ENCODE measurements around the gene EXOC2. TPM values are rescaled to one million over a fixed set of nuclear protein-coding genes. Genes with fewer than 3 reads are reported as not detected.

EXOC2 gene
- total and polyA plus RNA-seq, 2 donors (not counting 3 experiments of a cell fraction or from before 2014, with no cell fraction given): 18.2 to 30.8 TPM

DNA sequence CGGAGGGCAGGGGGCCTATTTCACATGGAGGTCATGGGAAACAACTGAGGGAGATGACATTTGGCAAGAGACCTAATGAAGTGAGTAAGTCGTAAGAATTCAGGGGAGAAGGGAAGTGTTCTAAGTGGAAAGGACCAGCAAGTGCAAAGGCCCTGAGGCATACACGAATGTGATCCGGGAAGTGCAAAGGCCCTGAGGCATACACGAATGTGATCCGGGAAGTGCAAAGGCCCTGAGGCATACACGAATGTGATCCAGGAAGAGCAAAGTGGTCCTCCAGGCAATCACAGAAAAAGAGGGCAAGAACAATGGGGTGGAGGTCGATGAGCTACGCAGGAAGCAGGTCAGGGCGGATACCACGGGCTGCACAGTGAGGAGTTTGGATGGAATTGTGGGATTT is 24.2 kb upstream of the EXOC2 start:
- no peaks in the 10 kb centered on the region for H3K79me2 ChIP-seq (ENCODE audit: control insufficient read depth, insufficient read depth, low read length)
- H3K27me3 ChIP-seq (ENCODE audit: control insufficient read depth in 2 of 2, insufficient read depth in 2 of 2, low read length in 2 of 2): no peaks in the 10 kb centered on the region
- dilution Hi-C loops (cut with MboI; ENCODE audit: extremely low pct_ligation_motif_present, low sequenced_read_pairs): no loop called here
- no peak for FAIRE-seq
- intact Hi-C loops (cut with micrococcal nuclease): no loop called here
- no peak overlapping the region for H3K4me3 ChIP-seq (replicated peaks in 1 of 3; ENCODE audit: insufficient read depth in 1 of 3, low read depth in 1 of 3, low read length in 3 of 3)
- BruUV-seq (replicated peaks): no TSS peak
- no peaks in the 10 kb centered on the region for H3K9me1 ChIP-seq (replicated peaks; ENCODE audit: control insufficient read depth, extremely low read depth, insufficient read depth, low read length)
- ChIA-PET CTCF (no interaction called here), POLR2A (no interaction called here)
- no peaks in the 10 kb centered on the region for H3K36me3 ChIP-seq (ENCODE audit: control insufficient read depth in 2 of 2, extremely low read depth in 1 of 2, insufficient read depth in 2 of 2, low read length in 2 of 2)
- no peak overlapping the region for H3K9ac ChIP-seq (replicated peaks; ENCODE audit: extremely low read depth, insufficient read depth, low read length)
- H2AFZ ChIP-seq (ENCODE audit: low read depth, low read length): no peak overlapping the region
- H4K20me1 ChIP-seq (replicated peaks; ENCODE audit: control insufficient read depth, extremely low read depth, insufficient read depth, low read length): no peaks in the 10 kb centered on the region
- H3K4me1 ChIP-seq (ENCODE audit: control insufficient read depth, extremely low read depth, insufficient read depth, low read length): peaks cover 17% of the 10 kb centered on the region
- no peaks in the 10 kb centered on the region for H3K9me3 ChIP-seq (replicated peaks; ENCODE audit: control insufficient read depth, insufficient read depth, low read length)
- no peak for TF ChIP-seq POLR2AphosphoS5 (IDR thresholded peaks at IDR 0.05; ENCODE audit: insufficient read depth, low read depth, low read length)
- TF ChIP-seq GATA2 (IDR thresholded peaks at IDR 0.05; ENCODE audit: insufficient read depth, insufficient read length, low read depth, low read length): no peak
- no peak for TF ChIP-seq FOS (IDR thresholded peaks at IDR 0.05; ENCODE audit: borderline replicate concordance, insufficient read depth, low read length)
- TF ChIP-seq POLR2A (IDR thresholded peaks at IDR 0.05; ENCODE audit: low read depth, low read length): no peak
- TF ChIP-seq MYC (IDR thresholded peaks at IDR 0.05; ENCODE audit: low read depth, low read length): no peak
- no peak for TF ChIP-seq JUN (IDR thresholded peaks at IDR 0.05; ENCODE audit: borderline replicate concordance, insufficient read depth, insufficient read length, low read depth)
- TF ChIP-seq, protein P1, sequence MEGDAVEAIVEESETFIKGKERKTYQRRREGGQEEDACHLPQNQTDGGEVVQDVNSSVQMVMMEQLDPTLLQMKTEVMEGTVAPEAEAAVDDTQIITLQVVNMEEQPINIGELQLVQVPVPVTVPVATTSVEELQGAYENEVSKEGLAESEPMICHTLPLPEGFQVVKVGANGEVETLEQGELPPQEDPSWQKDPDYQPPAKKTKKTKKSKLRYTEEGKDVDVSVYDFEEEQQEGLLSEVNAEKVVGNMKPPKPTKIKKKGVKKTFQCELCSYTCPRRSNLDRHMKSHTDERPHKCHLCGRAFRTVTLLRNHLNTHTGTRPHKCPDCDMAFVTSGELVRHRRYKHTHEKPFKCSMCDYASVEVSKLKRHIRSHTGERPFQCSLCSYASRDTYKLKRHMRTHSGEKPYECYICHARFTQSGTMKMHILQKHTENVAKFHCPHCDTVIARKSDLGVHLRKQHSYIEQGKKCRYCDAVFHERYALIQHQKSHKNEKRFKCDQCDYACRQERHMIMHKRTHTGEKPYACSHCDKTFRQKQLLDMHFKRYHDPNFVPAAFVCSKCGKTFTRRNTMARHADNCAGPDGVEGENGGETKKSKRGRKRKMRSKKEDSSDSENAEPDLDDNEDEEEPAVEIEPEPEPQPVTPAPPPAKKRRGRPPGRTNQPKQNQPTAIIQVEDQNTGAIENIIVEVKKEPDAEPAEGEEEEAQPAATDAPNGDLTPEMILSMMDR (IDR thresholded peaks at IDR 0.05; ENCODE audit: extremely low read depth in 1 of 2, insufficient read depth in 1 of 2, low read depth in 1 of 2, low read length in 2 of 2): no peak
- TF ChIP-seq EZH2 (IDR thresholded peaks at IDR 0.05; ENCODE audit: borderline replicate concordance, low read depth, low read length, severe bottlenecking): no peak
- TF ChIP-seq, protein P2, sequence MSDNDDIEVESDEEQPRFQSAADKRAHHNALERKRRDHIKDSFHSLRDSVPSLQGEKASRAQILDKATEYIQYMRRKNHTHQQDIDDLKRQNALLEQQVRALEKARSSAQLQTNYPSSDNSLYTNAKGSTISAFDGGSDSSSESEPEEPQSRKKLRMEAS (IDR thresholded peaks at IDR 0.05; ENCODE audit: insufficient read depth, insufficient read length): no peak
- no peak overlapping the region for H3K27ac ChIP-seq (ENCODE audit: insufficient read depth, low read depth, low read length)
- no peak overlapping the region for H3K4me2 ChIP-seq (ENCODE audit: insufficient read depth, low read length)
- no peak for DNase-seq (ENCODE audit: low read depth, low spot score)
